WTC11 (cell line): ENCODE measurements around the gene CDCA5. TPM values are rescaled to one million over a fixed set of nuclear protein-coding genes. Genes with fewer than 3 reads are reported as not detected.

ENCODE experiments used
- ATAC-seq: fragments of 200-7000 bp; cut with Tn5 transposase; 2 replicates; pipeline ENCODE4 v1.10.0; 2021; ENCODE audit warnings: mild to moderate bottlenecking, moderate library complexity
- CTCF ChIA-PET: fragments of 300-600 bp; sonication (Branson Sonifier 250); formaldehyde crosslinking; loops from one replicate; lab custom pipeline; 2021; ENCODE audit warnings: antibody characterized with exemption; lab: Charles Lee
- POLR2A ChIA-PET: fragments of 350-600 bp; sonication (Branson Sonifier 250); formaldehyde crosslinking; loops from one replicate; lab custom pipeline; 2021; ENCODE audit warnings: antibody characterized with exemption; lab: Charles Lee
- DNase-seq: peaks from one replicate; pipeline ENCODE4 v3.0.0; 2021; ENCODE audit warnings: low spot score
- H3K27ac Mint-ChIP-seq: 2 replicates; pipeline ENCODE4 v1.8.0; 2021; ENCODE audit warnings: mixed read lengths
- H3K27me3 Mint-ChIP-seq: 2 replicates; pipeline ENCODE4 v1.8.0; 2021; ENCODE audit warnings: low read depth, mild to moderate bottlenecking, moderate library complexity, mixed read lengths
- H3K36me3 Mint-ChIP-seq: 2 replicates; pipeline ENCODE4 v1.8.0; 2021; ENCODE audit warnings: mixed read lengths
- H3K4me1 Mint-ChIP-seq: 2 replicates; pipeline ENCODE4 v1.8.0; 2022; ENCODE audit warnings: mixed read lengths
- H3K4me3 Mint-ChIP-seq: 2 replicates; pipeline ENCODE4 v1.8.0; 2021; ENCODE audit warnings: mild to moderate bottlenecking, moderate library complexity, mixed read lengths
- H3K9me3 Mint-ChIP-seq: 2 replicates; pipeline ENCODE4 v1.8.0; 2021; ENCODE audit warnings: mixed read lengths
- ATF1 ChIP-seq: sonication (generic); formaldehyde crosslinking; IDR thresholded peaks from 2 replicates; pipeline ENCODE4 v1.8.1; 2023; ENCODE audit warnings: mild to moderate bottlenecking, moderate library complexity, missing genetic modification reagents
- ATF3 ChIP-seq: sonication (generic); formaldehyde crosslinking; conservative IDR thresholded peaks from 2 replicates; pipeline ENCODE4 v1.8.1; 2022; ENCODE audit warnings: mild to moderate bottlenecking, missing genetic modification reagents
- CBFB ChIP-seq: sonication (generic); formaldehyde crosslinking; IDR thresholded peaks from 2 replicates; pipeline ENCODE4 v1.8.1; 2022; ENCODE audit warnings: mild to moderate bottlenecking, low read depth, missing genetic modification reagents
- CREB1 ChIP-seq: sonication (generic); formaldehyde crosslinking; IDR thresholded peaks from 2 replicates; pipeline ENCODE4 v1.8.0; 2023; ENCODE audit warnings: mild to moderate bottlenecking, missing genetic modification reagents
- EMX1 ChIP-seq: fragments of 250-450 bp; sonication (Bioruptor Pico); IDR thresholded peaks from 2 replicates; pipeline ENCODE4 v1.8.0; 2021; ENCODE audit warnings: mild to moderate bottlenecking
- ESRRA ChIP-seq: sonication (generic); formaldehyde crosslinking; IDR thresholded peaks from 2 replicates; pipeline ENCODE4 v1.8.1; 2022; ENCODE audit warnings: mild to moderate bottlenecking, missing genetic modification reagents, borderline replicate concordance
- FOXP1 ChIP-seq: sonication (generic); formaldehyde crosslinking; IDR thresholded peaks from 2 replicates; pipeline ENCODE4 v1.8.0; 2022; ENCODE audit warnings: missing genetic modification reagents, mild to moderate bottlenecking, moderate library complexity, borderline replicate concordance
- GTF2I ChIP-seq: fragments of 250-450 bp; sonication (Bioruptor Pico); conservative IDR thresholded peaks from 2 replicates; pipeline ENCODE4 v1.4.0; 2021; ENCODE audit warnings: mild to moderate bottlenecking
- JUN ChIP-seq: sonication (generic); formaldehyde crosslinking; IDR thresholded peaks from 2 replicates; pipeline ENCODE4 v1.8.0; 2023; ENCODE audit warnings: mild to moderate bottlenecking, missing genetic modification reagents
- NFYB ChIP-seq: sonication (generic); formaldehyde crosslinking; conservative IDR thresholded peaks from 2 replicates; pipeline ENCODE4 v1.8.0; 2022; ENCODE audit warnings: low read depth, missing genetic modification reagents
- NR3C1 ChIP-seq: sonication (generic); formaldehyde crosslinking; conservative IDR thresholded peaks from 2 replicates; pipeline ENCODE4 v1.8.1; 2023; ENCODE audit warnings: low read depth, mild to moderate bottlenecking, missing genetic modification reagents
- PRRX2 ChIP-seq: fragments of 250-450 bp; sonication (Bioruptor Pico); IDR thresholded peaks from 2 replicates; pipeline ENCODE4 v1.8.0; 2021; ENCODE audit warnings: mild to moderate bottlenecking
- SP1 ChIP-seq: sonication (generic); formaldehyde crosslinking; conservative IDR thresholded peaks from 2 replicates; pipeline ENCODE4 v1.8.1; 2022; ENCODE audit warnings: missing genetic modification reagents
- TCF7 ChIP-seq: sonication (generic); formaldehyde crosslinking; IDR thresholded peaks from 2 replicates; pipeline ENCODE4 v1.8.0; 2022; ENCODE audit warnings: mild to moderate bottlenecking, low read depth, missing genetic modification reagents, moderate library complexity
- ZBTB43 ChIP-seq: sonication (generic); formaldehyde crosslinking; IDR thresholded peaks from 2 replicates; pipeline ENCODE4 v1.8.1; 2023; ENCODE audit warnings: mild to moderate bottlenecking, missing genetic modification reagents
- ZNF263 ChIP-seq: sonication (generic); formaldehyde crosslinking; IDR thresholded peaks from 2 replicates; pipeline ENCODE4 v1.8.1; 2022; ENCODE audit warnings: low read depth, mild to moderate bottlenecking, moderate library complexity, missing genetic modification reagents
- ZNF425 ChIP-seq: fragments of 250-450 bp; sonication (Bioruptor Pico); conservative IDR thresholded peaks from 2 replicates; pipeline ENCODE4 v1.9.0; 2021; ENCODE audit warnings: mild to moderate bottlenecking
- total RNA-seq: library from RNA; stranded (reverse); gene quantifications from 3 replicates; pipeline ENCODE4 v1.2.3, GENCODE V29; 2021
- TF ChIP-seq, protein P1 (sequence below): sonication (generic); formaldehyde crosslinking; IDR thresholded peaks from 2 replicates; pipeline ENCODE4 v1.8.0; 2023; ENCODE audit warnings: missing genetic modification reagents
- TF ChIP-seq, protein P2 (sequence below): sonication (generic); formaldehyde crosslinking; IDR thresholded peaks from 2 replicates; pipeline ENCODE4 v1.8.0; 2022; ENCODE audit warnings: mild to moderate bottlenecking, missing genetic modification reagents
- TF ChIP-seq, protein P3 (sequence below): fragments of 250-450 bp; sonication (Bioruptor Pico); IDR thresholded peaks from 2 replicates; pipeline ENCODE4 v2.1.2; 2022; ENCODE audit warnings: mild to moderate bottlenecking, moderate library complexity
- TF ChIP-seq, protein P4 (sequence below): sonication (generic); formaldehyde crosslinking; conservative IDR thresholded peaks from 2 replicates; pipeline ENCODE4 v1.8.1; 2023; ENCODE audit warnings: mild to moderate bottlenecking, low read depth, missing genetic modification reagents, moderate library complexity
- TF ChIP-seq, protein P5 (sequence below): sonication (generic); formaldehyde crosslinking; IDR thresholded peaks from 2 replicates; pipeline ENCODE4 v1.8.1; 2023; ENCODE audit warnings: mild to moderate bottlenecking, missing genetic modification reagents, borderline replicate concordance

The CDCA5 gene
- total RNA-seq, 1 experiment from 2014 or later, result 95.9 TPM

DNA sequence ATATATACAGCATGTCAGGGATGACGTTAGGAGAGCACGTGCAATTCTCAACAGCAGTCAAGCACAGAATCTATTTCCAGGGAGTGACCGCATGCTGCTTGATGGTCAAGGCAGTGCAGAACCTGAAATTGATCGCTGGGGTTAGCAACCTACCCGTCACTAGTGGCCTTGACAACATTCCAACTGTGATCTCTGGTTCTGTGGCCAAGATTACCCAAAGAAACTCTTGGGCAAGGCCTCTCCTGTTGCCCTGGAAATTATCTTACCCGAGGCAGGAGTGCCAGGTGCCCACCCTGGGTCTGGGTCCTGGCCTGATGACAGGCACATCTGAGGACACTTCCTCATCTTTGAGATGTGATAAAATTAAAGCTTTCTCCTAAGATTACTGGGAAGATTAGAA is 30.0 kb upstream of the CDCA5 start:
- DNase-seq, result no peak
- Mint-ChIP-seq H3K4me3 (peak overlapping the region; percentile 91), H3K4me1 (peaks cover 20% of the 10 kb centered on the region), H3K36me3 (peaks cover 7% of the 10 kb centered on the region), H3K9me3 (no peaks in the 10 kb centered on the region), H3K27me3 (no peaks in the 10 kb centered on the region), H3K27ac (peak overlapping the region; percentile 52)
- no peak for ATAC-seq
- CTCF ChIA-PET, result interaction anchor here (1.3 to 4.8 kb wide), 9 partner anchors 7 to 310 kb away, joined by 3 to 56 read pairs (median 11); partner anchors contain the start of genes ARL2, CAPN1, FAU and MRPL49
- POLR2A ChIA-PET, result no interaction called here
- TF ChIP-seq ESRRA (CRISPR knock-in tag), result no peak
- TF ChIP-seq NR3C1 (CRISPR knock-in tag), result no peak
- TF ChIP-seq JUN, result no peak
- TF ChIP-seq FOXP1 (CRISPR knock-in tag), result no peak
- no peak for TF ChIP-seq CREB1 (CRISPR knock-in tag)
- TF ChIP-seq ATF3 (CRISPR knock-in tag), result no peak
- TF ChIP-seq, protein P1, sequence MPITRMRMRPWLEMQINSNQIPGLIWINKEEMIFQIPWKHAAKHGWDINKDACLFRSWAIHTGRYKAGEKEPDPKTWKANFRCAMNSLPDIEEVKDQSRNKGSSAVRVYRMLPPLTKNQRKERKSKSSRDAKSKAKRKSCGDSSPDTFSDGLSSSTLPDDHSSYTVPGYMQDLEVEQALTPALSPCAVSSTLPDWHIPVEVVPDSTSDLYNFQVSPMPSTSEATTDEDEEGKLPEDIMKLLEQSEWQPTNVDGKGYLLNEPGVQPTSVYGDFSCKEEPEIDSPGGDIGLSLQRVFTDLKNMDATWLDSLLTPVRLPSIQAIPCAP (CRISPR knock-in tag), result no peak
- TF ChIP-seq, protein P2, sequence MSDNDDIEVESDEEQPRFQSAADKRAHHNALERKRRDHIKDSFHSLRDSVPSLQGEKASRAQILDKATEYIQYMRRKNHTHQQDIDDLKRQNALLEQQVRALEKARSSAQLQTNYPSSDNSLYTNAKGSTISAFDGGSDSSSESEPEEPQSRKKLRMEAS (CRISPR knock-in tag), result no peak
- TF ChIP-seq PRRX2 (CRISPR knock-in tag), result no peak
- no peak for TF ChIP-seq EMX1 (CRISPR knock-in tag)
- TF ChIP-seq, protein P3, sequence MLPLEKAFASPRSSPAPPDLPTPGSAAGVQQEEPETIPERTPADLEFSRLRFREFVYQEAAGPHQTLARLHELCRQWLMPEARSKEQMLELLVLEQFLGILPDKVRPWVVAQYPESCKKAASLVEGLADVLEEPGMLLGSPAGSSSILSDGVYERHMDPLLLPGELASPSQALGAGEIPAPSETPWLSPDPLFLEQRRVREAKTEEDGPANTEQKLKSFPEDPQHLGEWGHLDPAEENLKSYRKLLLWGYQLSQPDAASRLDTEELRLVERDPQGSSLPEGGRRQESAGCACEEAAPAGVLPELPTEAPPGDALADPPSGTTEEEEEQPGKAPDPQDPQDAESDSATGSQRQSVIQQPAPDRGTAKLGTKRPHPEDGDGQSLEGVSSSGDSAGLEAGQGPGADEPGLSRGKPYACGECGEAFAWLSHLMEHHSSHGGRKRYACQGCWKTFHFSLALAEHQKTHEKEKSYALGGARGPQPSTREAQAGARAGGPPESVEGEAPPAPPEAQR (CRISPR knock-in tag), result no peak
- TF ChIP-seq, protein P4, sequence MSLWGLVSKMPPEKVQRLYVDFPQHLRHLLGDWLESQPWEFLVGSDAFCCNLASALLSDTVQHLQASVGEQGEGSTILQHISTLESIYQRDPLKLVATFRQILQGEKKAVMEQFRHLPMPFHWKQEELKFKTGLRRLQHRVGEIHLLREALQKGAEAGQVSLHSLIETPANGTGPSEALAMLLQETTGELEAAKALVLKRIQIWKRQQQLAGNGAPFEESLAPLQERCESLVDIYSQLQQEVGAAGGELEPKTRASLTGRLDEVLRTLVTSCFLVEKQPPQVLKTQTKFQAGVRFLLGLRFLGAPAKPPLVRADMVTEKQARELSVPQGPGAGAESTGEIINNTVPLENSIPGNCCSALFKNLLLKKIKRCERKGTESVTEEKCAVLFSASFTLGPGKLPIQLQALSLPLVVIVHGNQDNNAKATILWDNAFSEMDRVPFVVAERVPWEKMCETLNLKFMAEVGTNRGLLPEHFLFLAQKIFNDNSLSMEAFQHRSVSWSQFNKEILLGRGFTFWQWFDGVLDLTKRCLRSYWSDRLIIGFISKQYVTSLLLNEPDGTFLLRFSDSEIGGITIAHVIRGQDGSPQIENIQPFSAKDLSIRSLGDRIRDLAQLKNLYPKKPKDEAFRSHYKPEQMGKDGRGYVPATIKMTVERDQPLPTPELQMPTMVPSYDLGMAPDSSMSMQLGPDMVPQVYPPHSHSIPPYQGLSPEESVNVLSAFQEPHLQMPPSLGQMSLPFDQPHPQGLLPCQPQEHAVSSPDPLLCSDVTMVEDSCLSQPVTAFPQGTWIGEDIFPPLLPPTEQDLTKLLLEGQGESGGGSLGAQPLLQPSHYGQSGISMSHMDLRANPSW, result no peak
- TF ChIP-seq NFYB (CRISPR knock-in tag), result no peak
- TF ChIP-seq ZBTB43, result no peak
- TF ChIP-seq TCF7 (CRISPR knock-in tag), result no peak

DNA sequence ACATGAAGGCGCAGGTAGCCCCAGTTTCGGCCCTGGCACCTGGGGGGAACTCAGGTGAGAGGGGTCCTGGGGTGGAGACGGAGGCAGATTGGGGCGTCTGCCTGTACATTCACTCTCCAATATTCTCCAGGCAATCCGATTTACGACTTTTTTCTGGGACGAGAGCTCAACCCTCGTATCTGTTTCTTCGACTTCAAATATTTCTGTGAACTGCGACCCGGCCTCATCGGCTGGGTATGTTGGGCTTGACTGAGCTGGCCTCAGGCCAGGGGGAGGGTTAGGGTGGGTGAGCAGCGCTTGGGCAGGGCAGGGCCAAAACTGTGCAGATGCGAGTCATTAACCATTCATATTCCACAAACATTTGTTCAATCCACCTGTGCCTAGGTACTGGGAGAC is 29.5 kb upstream of the CDCA5 start:
- DNase-seq (no peak), ATAC-seq (no peak)
- Mint-ChIP-seq H3K36me3 (peaks cover 3% of the 10 kb centered on the region), H3K9me3 (no peaks in the 10 kb centered on the region), H3K27ac (peak overlapping the region; percentile 52), H3K27me3 (no peaks in the 10 kb centered on the region), H3K4me3 (peak overlapping the region; percentile 91), H3K4me1 (peaks cover 20% of the 10 kb centered on the region)
- CTCF ChIA-PET, result interaction anchor here (0.8 to 4.8 kb wide), 14 partner anchors 7 to 309 kb away, joined by 3 to 104 read pairs (median 9); partner anchors contain the start of genes ARL2, CAPN1, FAU and MRPL49
- POLR2A ChIA-PET, result interaction anchor here (0.6 to 2.2 kb wide), 5 partner anchors 9 to 1719 kb away, joined by 3 to 19 read pairs (median 9); partner anchors contain the start of genes CAPN1, FAU, MRPL49 and VPS51
- TF ChIP-seq CBFB (CRISPR knock-in tag) (no peak), NFYB (CRISPR knock-in tag) (no peak), ZNF425 (CRISPR knock-in tag) (no peak), FOXP1 (CRISPR knock-in tag) (no peak), SP1 (no peak), JUN (no peak), ESRRA (CRISPR knock-in tag) (no peak), GTF2I (CRISPR knock-in tag) (no peak), ATF1 (CRISPR knock-in tag) (no peak), ZNF263 (CRISPR knock-in tag) (no peak)
- TF ChIP-seq, protein P5, sequence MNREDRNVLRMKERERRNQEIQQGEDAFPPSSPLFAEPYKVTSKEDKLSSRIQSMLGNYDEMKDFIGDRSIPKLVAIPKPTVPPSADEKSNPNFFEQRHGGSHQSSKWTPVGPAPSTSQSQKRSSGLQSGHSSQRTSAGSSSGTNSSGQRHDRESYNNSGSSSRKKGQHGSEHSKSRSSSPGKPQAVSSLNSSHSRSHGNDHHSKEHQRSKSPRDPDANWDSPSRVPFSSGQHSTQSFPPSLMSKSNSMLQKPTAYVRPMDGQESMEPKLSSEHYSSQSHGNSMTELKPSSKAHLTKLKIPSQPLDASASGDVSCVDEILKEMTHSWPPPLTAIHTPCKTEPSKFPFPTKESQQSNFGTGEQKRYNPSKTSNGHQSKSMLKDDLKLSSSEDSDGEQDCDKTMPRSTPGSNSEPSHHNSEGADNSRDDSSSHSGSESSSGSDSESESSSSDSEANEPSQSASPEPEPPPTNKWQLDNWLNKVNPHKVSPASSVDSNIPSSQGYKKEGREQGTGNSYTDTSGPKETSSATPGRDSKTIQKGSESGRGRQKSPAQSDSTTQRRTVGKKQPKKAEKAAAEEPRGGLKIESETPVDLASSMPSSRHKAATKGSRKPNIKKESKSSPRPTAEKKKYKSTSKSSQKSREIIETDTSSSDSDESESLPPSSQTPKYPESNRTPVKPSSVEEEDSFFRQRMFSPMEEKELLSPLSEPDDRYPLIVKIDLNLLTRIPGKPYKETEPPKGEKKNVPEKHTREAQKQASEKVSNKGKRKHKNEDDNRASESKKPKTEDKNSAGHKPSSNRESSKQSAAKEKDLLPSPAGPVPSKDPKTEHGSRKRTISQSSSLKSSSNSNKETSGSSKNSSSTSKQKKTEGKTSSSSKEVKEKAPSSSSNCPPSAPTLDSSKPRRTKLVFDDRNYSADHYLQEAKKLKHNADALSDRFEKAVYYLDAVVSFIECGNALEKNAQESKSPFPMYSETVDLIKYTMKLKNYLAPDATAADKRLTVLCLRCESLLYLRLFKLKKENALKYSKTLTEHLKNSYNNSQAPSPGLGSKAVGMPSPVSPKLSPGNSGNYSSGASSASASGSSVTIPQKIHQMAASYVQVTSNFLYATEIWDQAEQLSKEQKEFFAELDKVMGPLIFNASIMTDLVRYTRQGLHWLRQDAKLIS (CRISPR knock-in tag), result no peak
